PC-3 (cell line): ENCODE results near the gene RMC1. TPM values are rescaled to one million over a fixed set of nuclear protein-coding genes. Genes with fewer than 3 reads are reported as not detected.

Experiments used
- ATAC-seq: fragments of 200-7000 bp; cut with Tn5 transposase; 2 replicates; pipeline ENCODE4 v1.9.1; 2020; ENCODE audit warnings: mild to moderate bottlenecking, moderate library complexity
- BruUV-seq: library from RNA; stranded (reverse); fragments of 400-500 nt; replicated peaks from 2 replicates; lab custom pipeline; 2021; lab: Mats Ljungman, UMichigan
- CTCF ChIA-PET: fragments of 300-600 bp; sonication (Branson Sonifier 250); formaldehyde crosslinking; loops from one replicate; lab custom pipeline; 2022; ENCODE audit warnings: antibody characterized with exemption; lab: Charles Lee
- POLR2A ChIA-PET: fragments of 300-600 bp; sonication (Branson Sonifier 250); formaldehyde crosslinking; loops from one replicate; lab custom pipeline; 2022; ENCODE audit warnings: antibody characterized with exemption; ENCODE audit not compliant: unreplicated experiment; lab: Charles Lee
- DNase-seq: peaks from one replicate; pipeline ENCODE4 v3.0.0-alpha.2; 2015
- H2AFZ ChIP-seq: fragments of 300-600 bp; sonication (generic); 2 replicates; pipeline ENCODE4 v1.6.0; 2016; ENCODE audit warnings: antibody characterized with exemption, low read length
- H3F3A ChIP-seq: fragments of 300-600 bp; sonication (generic); one replicate; pipeline ENCODE4 v1.6.0; 2017; ENCODE audit warnings: antibody characterized with exemption, low read length, control low read depth, mild to moderate bottlenecking; ENCODE audit not compliant: unreplicated experiment
- H3K27ac ChIP-seq: fragments of 300-600 bp; sonication (generic); 2 replicates; pipeline ENCODE4 v1.5.1; 2016; ENCODE audit warnings: mild to moderate bottlenecking, low read length
- H3K27me3 ChIP-seq: fragments of 300-600 bp; sonication (generic); 2 replicates; pipeline ENCODE4 v1.6.1; 2016; ENCODE audit warnings: low read length, mixed read lengths
- H3K36me3 ChIP-seq: fragments of 300-600 bp; sonication (generic); 2 replicates; pipeline ENCODE4 v1.6.1; 2016; ENCODE audit warnings: low read depth, mixed run types, low read length, mixed read lengths
- H3K4me1 ChIP-seq: fragments of 300-600 bp; sonication (generic); 2 replicates; pipeline ENCODE4 v1.5.1; 2016; ENCODE audit warnings: low read length; ENCODE audit not compliant: insufficient read depth
- H3K4me2 ChIP-seq: fragments of 300-600 bp; sonication (generic); 2 replicates; pipeline ENCODE4 v1.6.0; 2016; ENCODE audit warnings: low read length
- H3K4me3 ChIP-seq: fragments of 300-600 bp; sonication (generic); 2 replicates; pipeline ENCODE4 v1.5.1; 2016; ENCODE audit warnings: mild to moderate bottlenecking, low read length, mixed read lengths
- H3K79me2 ChIP-seq: fragments of 300-600 bp; sonication (generic); 2 replicates; pipeline ENCODE4 v1.6.1; 2017; ENCODE audit warnings: low read length, mixed read lengths
- H3K9ac ChIP-seq: fragments of 300-600 bp; sonication (generic); 2 replicates; pipeline ENCODE4 v1.6.0; 2016; ENCODE audit warnings: mild to moderate bottlenecking, low read length
- H3K9me2 ChIP-seq: fragments of 300-600 bp; sonication (generic); replicated peaks from 2 replicates; pipeline ENCODE4 v1.6.1; 2016; ENCODE audit warnings: mixed run types, low read length, mixed read lengths
- H3K9me3 ChIP-seq: fragments of 300-600 bp; sonication (generic); 2 replicates; pipeline ENCODE4 v1.6.1; 2016; ENCODE audit warnings: low read length, mixed read lengths
- H4K20me1 ChIP-seq: fragments of 300-600 bp; sonication (generic); 2 replicates; pipeline ENCODE4 v1.6.1; 2016; ENCODE audit warnings: low read length, mixed read lengths
- CTCF ChIP-seq: fragments of 300-600 bp; sonication (generic); conservative IDR thresholded peaks from 2 replicates; pipeline ENCODE4 v1.5.1; 2017; ENCODE audit warnings: antibody characterized with exemption, low read depth, mild to moderate bottlenecking, low read length
- EZH2 ChIP-seq: fragments of 300-600 bp; sonication (generic); IDR thresholded peaks from one replicate; pipeline ENCODE4 v1.6.1; 2017; ENCODE audit warnings: antibody characterized with exemption, mild to moderate bottlenecking, low read length; ENCODE audit not compliant: unreplicated experiment
- EZH2phosphoT487 ChIP-seq: fragments of 300-600 bp; sonication (generic); IDR thresholded peaks from 2 replicates; pipeline ENCODE4 v1.6.1; 2018; ENCODE audit warnings: mild to moderate bottlenecking, antibody characterized with exemption, low read length, borderline replicate concordance
- intact Hi-C: fragments of 100-400 bp; cut with micrococcal nuclease; formaldehyde crosslinking; loops from 2 replicates; pipeline ENCODE4 v1.9.0; 2023
- total RNA-seq: library from RNA; depleted of rRNA; stranded (reverse); fragments of >200 nt; gene quantifications from 2 replicates; pipeline ENCODE4 v1.2.3, GENCODE V29; 2014

The RMC1 gene
- total RNA-seq, 1 experiment from 2014 or later = 23.2 TPM

GRCh38 chr18:23479829-23480505, 23.3 kb upstream of the RMC1 start:
- ATAC-seq (no peak), DNase-seq (no peak)
- Histone ChIP-seq H3K36me3 (peaks cover 61% of the 10 kb centered on the region), H2AFZ (no peak overlapping the region), H3K4me1 (no peaks in the 10 kb centered on the region), H3K9me2 (no peaks in the 10 kb centered on the region), H3K9ac (no peak overlapping the region), H3K79me2 (no peaks in the 10 kb centered on the region), H3F3A (peaks cover 3% of the 10 kb centered on the region), H4K20me1 (no peaks in the 10 kb centered on the region), H3K4me2 (no peak overlapping the region), H3K4me3 (no peak overlapping the region), H3K9me3 (no peaks in the 10 kb centered on the region), H3K27me3 (no peaks in the 10 kb centered on the region), H3K27ac (no peak overlapping the region)
- BruUV-seq = no TSS peak
- POLR2A ChIA-PET = no interaction called here
- CTCF ChIA-PET = no interaction called here
- intact Hi-C loops = no loop called here
- TF ChIP-seq EZH2phosphoT487 (no peak), EZH2 (no peak)

GRCh38 chr18:23484561-23485182, 18.6 kb upstream of the RMC1 start:
- no TSS peak for BruUV-seq
- no peaks in the 10 kb centered on the region for H3K9me3 ChIP-seq
- no peaks in the 10 kb centered on the region for H3K9me2 ChIP-seq
- no peak overlapping the region for H3K4me2 ChIP-seq
- H3K27me3 ChIP-seq = no peaks in the 10 kb centered on the region
- no peaks in the 10 kb centered on the region for H4K20me1 ChIP-seq
- no peak overlapping the region for H3K4me3 ChIP-seq
- H3K9ac ChIP-seq = no peak overlapping the region
- DNase-seq (no peak), ATAC-seq (no peak)
- TF ChIP-seq EZH2 = no peak
- H3K36me3 ChIP-seq = peaks cover 28% of the 10 kb centered on the region
- POLR2A ChIA-PET = interaction anchor here (0.6 kb wide), 1 partner anchor 482 kb away, joined by 37 read pairs; no protein-coding TSS in a partner anchor
- H2AFZ ChIP-seq = no peak overlapping the region
- H3K27ac ChIP-seq = no peak overlapping the region
- peaks cover 12% of the 10 kb centered on the region for H3F3A ChIP-seq
- peaks cover 19% of the 10 kb centered on the region for H3K4me1 ChIP-seq
- intact Hi-C loops = no loop called here
- CTCF ChIA-PET = no interaction called here
- no peaks in the 10 kb centered on the region for H3K79me2 ChIP-seq

GRCh38 chr18:23485386-23485785, 17.9 kb upstream of the RMC1 start:
- Histone ChIP-seq H3F3A (peaks cover 12% of the 10 kb centered on the region), H3K36me3 (peaks cover 21% of the 10 kb centered on the region), H3K9ac (no peak overlapping the region), H3K27me3 (no peaks in the 10 kb centered on the region), H3K9me3 (no peaks in the 10 kb centered on the region), H3K4me1 (peaks cover 19% of the 10 kb centered on the region), H3K79me2 (no peaks in the 10 kb centered on the region), H3K4me2 (no peak overlapping the region), H2AFZ (no peak overlapping the region), H3K27ac (no peak overlapping the region), H3K4me3 (no peak overlapping the region), H3K9me2 (no peaks in the 10 kb centered on the region), H4K20me1 (no peaks in the 10 kb centered on the region)
- no TSS peak for BruUV-seq
- ChIA-PET CTCF (no interaction called here), POLR2A (interaction anchor here (0.6 kb wide), 1 partner anchor 483 kb away, joined by 37 read pairs; no protein-coding TSS in a partner anchor)
- no peak for ATAC-seq
- intact Hi-C loops = no loop called here
- TF ChIP-seq EZH2 (no peak), EZH2phosphoT487 (no peak), CTCF (no peak)
- DNase-seq = no peak
